HepG2 (cell line): ENCODE measurements around the gene PLEKHA6. TPM values are rescaled to one million over a fixed set of nuclear protein-coding genes. Genes with fewer than 3 reads are reported as not detected.

ENCODE experiments used
- ATAC-seq: fragments of 200-7000 bp; cut with Tn5 transposase; 3 replicates; pipeline ENCODE4 v1.9.1; 2020; ENCODE audit warnings: mild to moderate bottlenecking, moderate library complexity
- BruUV-seq: library from RNA; stranded (reverse); fragments of 400-500 nt; replicated peaks from 2 replicates; lab custom pipeline; 2021; lab: Mats Ljungman, UMichigan
- CTCF ChIA-PET: fragments of 300-600 bp; formaldehyde crosslinking; extraction: SDS; loops from one replicate; lab custom pipeline; 2021; ENCODE audit warnings: low total read pairs, inconsistent platforms, low intra/inter-chr PET ratio; lab: Yijun Ruan, JAX
- POLR2A ChIA-PET: fragments of 350-600 bp; sonication (Branson Sonifier 250); formaldehyde crosslinking; loops from one replicate; lab custom pipeline; 2020; ENCODE audit warnings: antibody characterized with exemption, inconsistent platforms; lab: Yijun Ruan, JAX
- DNase-seq: peaks from one replicate; pipeline ENCODE4 v3.0.0-alpha.2; 2015; ENCODE audit warnings: low spot score
- FAIRE-seq: peaks from 3 replicates; lab custom pipeline; 2011; peaks lifted over from hg19 to GRCh38; lab: Jason Lieb, UNC
- H2AFZ ChIP-seq: one replicate; pipeline ENCODE4 v1.6.1; 2011; ENCODE audit warnings: low read length, inconsistent platforms
- H3K27ac ChIP-seq: fragments of 300-600 bp; 3 replicates; pipeline ENCODE4 v1.8.0; 2011; ENCODE audit warnings: mixed run types, mild to moderate bottlenecking, mixed read lengths, low read length, inconsistent platforms; ENCODE audit not compliant: insufficient read depth; ENCODE audit errors: extremely low read length
- H3K27me3 ChIP-seq, 2 experiments: fragments of 200-600 bp in 1 of 2; 2 replicates in 1 of 2; 3 replicates in 1 of 2; pipeline versions ENCODE4 v1.6.0 to v1.8.0; 2011; ENCODE audit warnings: low read length in 2 of 2, mild to moderate bottlenecking in 2 of 2, moderate library complexity in 2 of 2, inconsistent platforms in 1 of 2; ENCODE audit not compliant: insufficient read depth in 2 of 2, control insufficient read depth in 1 of 2
- H3K36me3 ChIP-seq, 2 experiments: fragments of 200-600 bp in 1 of 2; replicated peaks in 1 of 2; 2 replicates in 1 of 2; 3 replicates in 1 of 2; pipeline versions ENCODE4 v1.5.1 to v1.8.0; 2011; ENCODE audit warnings: low read length in 2 of 2, inconsistent platforms in 1 of 2; ENCODE audit not compliant: insufficient read depth in 2 of 2, control insufficient read depth in 1 of 2
- H3K4me1 ChIP-seq: 2 replicates; pipeline ENCODE4 v1.5.1; 2012; ENCODE audit warnings: low read length, inconsistent platforms; ENCODE audit not compliant: insufficient read depth
- H3K4me2 ChIP-seq: 2 replicates; pipeline ENCODE4 v1.6.0; 2011; ENCODE audit warnings: low read depth, low read length, inconsistent platforms
- H3K4me3 ChIP-seq, 3 experiments: fragments of 200-600 bp in 1 of 3; sonication (generic), shearing (Covaris generic) in 1 of 3; replicated peaks in 1 of 3; 2 replicates each; pipeline ENCODE4 v1.5.1; 2011 to 2016; ENCODE audit warnings: low read length in 3 of 3, inconsistent platforms in 2 of 3, low read depth in 2 of 3, mild to moderate bottlenecking in 2 of 3, control low read depth in 1 of 3, mixed read lengths in 1 of 3; ENCODE audit not compliant: insufficient read depth in 1 of 3
- H3K79me2 ChIP-seq: one replicate; pipeline ENCODE4 v1.6.1; 2011; ENCODE audit warnings: low read length, inconsistent platforms; ENCODE audit not compliant: insufficient read depth
- H3K9ac ChIP-seq: 2 replicates; pipeline ENCODE4 v1.6.0; 2011; ENCODE audit warnings: mild to moderate bottlenecking, low read depth, low read length, inconsistent platforms; ENCODE audit not compliant: insufficient read depth
- H3K9me3 ChIP-seq: 2 replicates; pipeline ENCODE4 v1.5.1; 2012; ENCODE audit warnings: mild to moderate bottlenecking, low read length
- H4K20me1 ChIP-seq: 2 replicates; pipeline ENCODE4 v1.6.0; 2011; ENCODE audit warnings: inconsistent platforms, mild to moderate bottlenecking, low read length, moderate library complexity; ENCODE audit not compliant: insufficient read depth
- HMGXB3 ChIP-seq: sonication (generic); formaldehyde crosslinking; IDR thresholded peaks from 2 replicates; pipeline ENCODE4 v1.4.0; 2020; ENCODE audit warnings: missing genetic modification reagents, borderline replicate concordance
- MED13 ChIP-seq: sonication (generic); formaldehyde crosslinking; IDR thresholded peaks from 2 replicates; pipeline ENCODE4 v1.5.0; 2020; ENCODE audit warnings: missing genetic modification reagents
- MLX ChIP-seq: IDR thresholded peaks from 2 replicates; pipeline ENCODE4 v1.6.1; 2016
- PCBP1 ChIP-seq: fragments of 200-400 bp; formaldehyde crosslinking; IDR thresholded peaks from 2 replicates; pipeline ENCODE4 v1.6.1; 2017; ENCODE audit warnings: mild to moderate bottlenecking, low read depth, low read length, borderline replicate concordance
- POGK ChIP-seq: sonication (generic); formaldehyde crosslinking; conservative IDR thresholded peaks from 2 replicates; pipeline ENCODE4 v1.8.0; 2022; ENCODE audit warnings: mild to moderate bottlenecking, moderate library complexity, missing genetic modification reagents
- SNAPC4 ChIP-seq: sonication (generic); formaldehyde crosslinking; IDR thresholded peaks from 2 replicates; pipeline ENCODE4 v1.4.0; 2020; ENCODE audit warnings: mild to moderate bottlenecking, missing genetic modification reagents
- TBX3 ChIP-seq: fragments of 450-650 bp; IDR thresholded peaks from 2 replicates; pipeline ENCODE4 v1.6.1; 2017; ENCODE audit warnings: antibody characterized with exemption, mild to moderate bottlenecking, inconsistent platforms, borderline replicate concordance
- ZBTB8A ChIP-seq: sonication (generic); formaldehyde crosslinking; IDR thresholded peaks from 2 replicates; pipeline ENCODE4 v1.4.0; 2020; ENCODE audit warnings: mild to moderate bottlenecking, low read depth, missing genetic modification reagents, borderline replicate concordance
- ZNF44 ChIP-seq: sonication (generic); formaldehyde crosslinking; IDR thresholded peaks from 2 replicates; pipeline ENCODE4 v1.5.1; 2020; ENCODE audit warnings: mild to moderate bottlenecking, missing genetic modification reagents
- ZNF792 ChIP-seq: IDR thresholded peaks from 2 replicates; pipeline ENCODE4 v1.6.1; 2016
- ZNF879 ChIP-seq: sonication (generic); formaldehyde crosslinking; IDR thresholded peaks from 2 replicates; pipeline ENCODE4 v1.8.1; 2023; ENCODE audit warnings: missing genetic modification reagents
- WGBS: methylation state at CpG from one replicate; pipeline ENCODE4 v1.1.6; 2017; ENCODE audit warnings: low lambda C conversion rate; 5-methylcytosine and 5-hydroxymethylcytosine counted together
- in situ Hi-C: cut with HindIII; loops from 2 replicates; pipeline ENCODE4 v1.10.0; 2017; ENCODE audit warnings: low pct_unique_long_range_greater_than_20kb; ENCODE audit not compliant: extremely low pct_ligation_motif_present
- intact Hi-C: fragments of 100-400 bp; cut with micrococcal nuclease; formaldehyde crosslinking; loops from one replicate; pipeline ENCODE4 v1.10.0; 2022; ENCODE audit not compliant: unreplicated experiment
- polyA plus RNA-seq, 8 experiments: library from polyadenylated mRNA; depleted of rRNA in 3 of 8; stranded (reverse) in 7 of 8; unstranded in 1 of 8; fragments of >200 nt; fragmentation: Illumina TruSeq in 4 of 8; extraction: Trizol in 4 of 8; gene quantifications; 2 replicates each; pipeline versions ENCODE4 v1.2.1 to v1.2.3, GENCODE V29; 2011 to 2016; ENCODE audit warnings: low read depth in 4 of 8, missing spikeins in 1 of 8, mixed read lengths in 1 of 8; ENCODE audit not compliant: insufficient read depth in 1 of 8
- total RNA-seq, 5 experiments: library from RNA; depleted of rRNA; stranded (reverse); fragments of >200 nt; fragmentation: Illumina TruSeq; extraction: Trizol; gene quantifications; 2 replicates each; pipeline ENCODE4 v1.2.3, GENCODE V29; 2016; ENCODE audit warnings: low read depth in 1 of 5

PLEKHA6 gene
- total and polyA plus RNA-seq, 2 of the 13 experiments (the other 11 are each of a cell fraction or from before 2014, with no cell fraction given), result 5.3 to 11.4 TPM

- no peak for TF ChIP-seq POGK (CRISPR knock-in tag)
- no peak for TF ChIP-seq PCBP1
- TF ChIP-seq ZNF792 (CRISPR knock-in tag), result no peak
- no peak for TF ChIP-seq ZBTB8A (CRISPR knock-in tag)
- TF ChIP-seq TBX3, result no peak
- TF ChIP-seq MLX (CRISPR knock-in tag), result no peak
These were observed 22.7 kb downstream of the PLEKHA6 start (continued) for GRCh38 chr1:204337036-204337429.

- no peak overlapping the region for H3K4me3 ChIP-seq
- no TSS peak for BruUV-seq
- intact Hi-C loops (no loop called here), in situ Hi-C loops (no loop called here)
- no peak for DNase-seq
- no peaks in the 10 kb centered on the region for H3K9me3 ChIP-seq
- no peaks in the 10 kb centered on the region for H4K20me1 ChIP-seq
- no peak overlapping the region for H3K9ac ChIP-seq
- no peak for FAIRE-seq
- H3K27ac ChIP-seq, result no peak overlapping the region
- peaks cover 8% of the 10 kb centered on the region for H3K4me1 ChIP-seq
- ChIA-PET CTCF (no interaction called here), POLR2A (no interaction called here)
- H3K27me3 ChIP-seq, result no peaks in the 10 kb centered on the region
- no peaks in the 10 kb centered on the region; a peak in 1 of 5 replicates for H3K36me3 ChIP-seq
- peaks cover 3% of the 10 kb centered on the region for H3K79me2 ChIP-seq
- WGBS, result 100% methylated on average over 3 of the region's 3 CpGs
- ATAC-seq, result no peak
- H2AFZ ChIP-seq, result no peak overlapping the region
- H3K4me2 ChIP-seq, result no peak overlapping the region
- no peak for TF ChIP-seq SNAPC4 (CRISPR knock-in tag)
- TF ChIP-seq ZNF879, result no peak
- TF ChIP-seq MED13, result no peak
- TF ChIP-seq ZNF44, result no peak
- TF ChIP-seq HMGXB3 (CRISPR knock-in tag), result no peak
These were observed 23.2 kb downstream of the PLEKHA6 start for GRCh38 chr1:204336421-204337035.
